ENCODE data around the gene TCF4.
A peak's percentile ranks its signal among the peaks of the same experiment; 100 is the strongest.

The TCF4 gene

DNA sequence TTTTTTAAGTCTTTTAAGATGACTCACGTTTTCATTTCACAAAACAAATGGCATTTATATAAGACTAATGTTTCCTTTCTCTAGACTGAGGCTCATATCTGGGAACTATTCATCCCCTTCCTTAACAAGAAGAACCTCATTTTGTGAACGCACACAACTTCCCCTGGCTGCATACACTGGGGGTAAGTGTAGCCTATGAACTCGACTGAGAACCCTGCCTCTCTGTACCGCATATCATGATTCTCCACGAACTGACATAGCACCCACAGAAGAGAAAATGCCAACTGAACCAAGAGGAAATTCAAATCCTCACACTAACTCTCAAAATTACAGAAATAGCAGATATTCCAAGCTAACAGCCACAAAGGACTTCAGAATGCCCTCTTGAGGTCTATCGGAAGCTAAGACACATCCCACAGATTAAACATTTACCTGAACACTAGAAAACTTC lies 236.7 kb downstream of the TCF4 start:
- DNase-seq (ENCODE audit: low read depth, low spot score) = peak; percentile 39

DNA sequence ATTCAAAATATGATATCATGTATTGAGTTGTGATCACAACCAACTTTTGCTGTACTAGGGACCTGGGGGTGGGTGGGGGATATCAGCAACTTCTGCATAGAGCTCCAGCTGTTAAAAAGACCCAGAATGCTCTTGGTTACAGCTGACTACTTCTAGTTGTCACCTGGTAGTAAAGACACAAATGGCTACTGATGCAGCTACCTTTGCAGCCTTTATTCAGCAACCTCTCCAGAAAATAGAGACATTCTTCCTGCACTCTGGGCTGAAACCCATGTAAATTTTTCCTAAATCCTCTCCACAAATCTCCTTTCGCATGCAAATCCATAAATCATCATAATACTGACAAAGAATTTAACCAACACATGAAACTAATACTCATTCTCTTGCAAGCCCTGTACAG lies 238.3 kb downstream of the TCF4 start:
- DNase-seq (ENCODE audit: low read depth, low spot score) = no peak

DNA sequence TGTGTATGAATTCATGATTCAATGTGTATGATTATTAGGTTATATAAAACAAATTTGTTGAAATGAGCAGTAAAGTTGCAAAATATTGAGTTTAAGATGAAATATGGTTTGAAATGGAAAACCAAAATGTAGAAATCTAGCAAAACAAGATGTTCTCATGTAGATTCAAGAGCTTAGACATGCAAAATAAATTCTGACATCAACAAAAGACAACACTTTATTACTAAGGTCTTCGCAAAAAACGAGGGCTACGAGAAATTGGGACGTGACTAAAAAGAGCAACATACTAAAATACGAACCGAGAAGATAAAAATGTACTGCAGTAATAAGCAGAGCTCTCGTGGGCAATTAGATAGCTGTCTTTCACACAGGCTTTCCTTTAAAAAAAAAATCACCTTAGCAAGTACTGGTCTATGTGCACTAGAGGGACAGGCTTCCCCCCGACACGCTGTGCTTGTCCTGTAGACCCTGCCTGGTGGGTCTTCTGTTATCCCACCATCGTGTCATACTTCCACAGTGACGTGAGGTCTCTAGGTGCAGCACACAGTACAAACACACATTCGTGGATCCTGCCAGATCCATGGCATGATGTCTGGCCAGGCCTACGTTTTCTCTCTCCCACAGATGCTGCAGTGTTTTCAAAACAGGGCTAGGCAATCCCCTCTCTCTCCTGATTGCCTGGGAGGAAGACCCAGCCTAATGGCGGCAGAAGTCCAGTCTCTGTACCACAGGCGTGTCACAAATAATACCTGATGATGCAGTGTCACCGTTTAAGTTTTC lies 240.8 kb downstream of the TCF4 start:
- no peak for DNase-seq (ENCODE audit: low read depth, low spot score)

DNA sequence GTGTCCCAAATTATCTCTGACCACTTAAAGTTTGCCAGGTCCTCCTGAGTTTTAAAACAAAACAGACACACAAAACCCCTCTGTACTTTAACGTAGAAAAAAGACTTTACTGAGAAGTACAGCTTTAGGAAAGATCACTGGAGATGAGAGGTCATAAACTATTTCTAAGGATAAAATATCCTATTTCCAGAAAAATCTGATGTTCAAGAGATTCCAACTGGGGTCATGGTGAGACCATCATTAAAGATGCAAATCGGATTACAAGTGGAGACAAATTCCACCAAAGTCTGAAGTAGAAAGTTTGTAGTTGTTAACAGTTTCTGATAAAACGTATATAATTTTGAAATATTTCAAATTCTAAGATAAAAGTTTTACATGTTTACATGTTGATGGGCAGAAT lies 241.6 kb downstream of the TCF4 start:
- DNase-seq (ENCODE audit: low read depth, low spot score) = no peak

DNA sequence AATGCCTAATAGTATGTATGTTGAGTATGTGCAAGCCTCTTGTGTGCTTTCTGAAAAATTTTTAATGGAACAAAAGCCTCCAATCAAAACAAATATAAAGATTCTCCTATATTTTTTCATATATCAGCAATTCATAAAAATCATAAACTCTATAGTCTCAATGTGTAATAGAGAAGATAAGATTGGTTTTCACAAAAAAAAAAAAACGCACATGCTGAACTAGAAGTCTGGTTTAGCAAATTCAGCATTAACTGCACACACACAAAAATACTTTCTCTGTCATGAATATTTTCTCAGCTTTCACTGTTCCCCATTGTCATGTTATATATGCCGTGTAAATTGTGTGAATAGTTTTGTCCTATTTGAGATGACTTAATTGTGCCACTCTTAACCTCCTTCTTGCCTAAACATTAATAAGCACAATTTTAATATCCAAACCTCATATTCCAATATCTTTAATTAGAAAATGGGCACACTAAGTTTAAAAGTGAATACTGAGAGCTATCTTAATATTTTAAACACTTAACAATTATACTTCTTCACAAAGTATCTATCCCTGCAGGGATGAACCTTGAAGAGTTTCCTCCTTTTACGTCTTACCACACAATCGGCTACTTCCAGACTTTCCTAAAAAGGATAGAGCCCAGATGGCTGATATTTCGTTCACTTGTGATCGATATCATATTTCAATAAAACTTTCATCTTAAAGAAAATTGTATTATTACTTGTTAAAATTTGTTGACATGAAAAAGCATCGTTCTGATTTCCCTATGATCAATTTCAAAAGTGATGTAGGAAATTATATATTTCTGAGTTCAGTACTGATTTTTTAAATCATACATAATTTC lies 242.7 kb downstream of the TCF4 start:
- DNase-seq (ENCODE audit: low read depth, low spot score) = no peak

DNA sequence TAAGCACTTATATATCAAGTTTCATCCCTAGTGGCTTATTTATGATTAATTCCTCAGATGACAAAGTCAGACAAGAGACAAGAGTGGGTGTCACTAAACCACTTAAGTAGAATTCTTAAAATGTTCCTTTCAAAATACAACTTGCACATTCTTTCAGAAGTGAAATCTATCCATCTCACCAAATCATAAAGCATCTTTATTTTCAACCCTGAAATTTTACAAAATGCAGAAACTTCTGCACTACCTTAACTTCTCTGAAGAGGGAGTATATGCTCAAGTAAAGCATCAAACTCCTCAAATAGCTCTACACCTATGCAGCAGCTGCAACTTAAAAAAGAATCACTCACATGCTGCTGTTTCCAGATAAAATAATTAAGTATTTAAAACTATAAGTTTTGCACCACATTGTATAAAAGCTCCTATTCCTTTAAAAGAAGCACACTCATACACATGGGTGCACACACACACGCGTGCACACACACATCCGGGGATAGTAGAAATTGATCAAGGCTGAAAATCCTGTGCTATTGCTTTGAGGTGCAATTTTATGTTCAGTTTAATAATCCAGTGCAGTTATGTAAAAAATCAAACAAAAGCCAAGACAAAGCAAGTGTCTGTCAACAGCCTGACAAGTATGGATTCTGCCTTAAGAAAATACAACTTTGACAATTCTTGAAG lies 244.5 kb downstream of the TCF4 start:
- peak; percentile 49 for DNase-seq (ENCODE audit: low read depth, low spot score)

DNA sequence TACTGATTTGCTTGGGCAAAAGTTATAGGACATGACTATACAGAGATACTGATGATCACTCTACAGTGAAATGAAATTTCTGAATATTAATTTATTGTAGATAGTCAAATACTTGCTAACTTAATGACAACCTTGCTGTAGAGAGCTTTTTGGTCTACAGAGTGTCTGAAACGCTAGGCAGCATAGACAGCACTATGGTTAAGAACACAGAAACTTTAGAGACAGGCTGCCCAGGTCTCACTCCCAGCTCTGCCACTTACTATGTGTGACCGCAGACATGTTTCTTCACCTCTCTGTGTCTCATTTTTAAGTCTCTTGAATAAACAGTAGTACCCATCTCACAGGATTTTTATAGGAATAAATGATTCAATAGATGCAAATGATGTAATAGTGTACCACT lies 247.0 kb downstream of the TCF4 start:
- DNase-seq (ENCODE audit: low read depth, low spot score) = no peak

DNA sequence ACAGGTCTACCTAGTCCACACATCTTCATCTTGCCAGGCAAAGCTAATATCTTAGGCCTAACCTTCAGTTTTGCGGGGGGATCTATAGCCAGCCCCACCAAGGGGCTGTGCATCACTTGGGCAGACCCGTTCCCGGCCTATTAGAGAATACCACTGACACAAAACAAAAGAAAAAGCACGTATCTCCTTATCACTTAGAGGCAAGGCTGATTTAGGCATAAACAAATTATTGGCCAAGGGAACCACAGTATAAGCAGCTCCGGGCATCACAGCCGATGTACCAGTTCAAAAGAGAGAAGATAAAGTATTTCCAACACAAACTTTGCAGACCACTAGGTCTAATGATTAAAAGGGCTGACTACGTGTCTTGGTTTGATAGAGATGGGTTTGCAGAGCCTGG lies 248.0 kb downstream of the TCF4 start:
- DNase-seq (ENCODE audit: low read depth, low spot score) = no peak

DNA sequence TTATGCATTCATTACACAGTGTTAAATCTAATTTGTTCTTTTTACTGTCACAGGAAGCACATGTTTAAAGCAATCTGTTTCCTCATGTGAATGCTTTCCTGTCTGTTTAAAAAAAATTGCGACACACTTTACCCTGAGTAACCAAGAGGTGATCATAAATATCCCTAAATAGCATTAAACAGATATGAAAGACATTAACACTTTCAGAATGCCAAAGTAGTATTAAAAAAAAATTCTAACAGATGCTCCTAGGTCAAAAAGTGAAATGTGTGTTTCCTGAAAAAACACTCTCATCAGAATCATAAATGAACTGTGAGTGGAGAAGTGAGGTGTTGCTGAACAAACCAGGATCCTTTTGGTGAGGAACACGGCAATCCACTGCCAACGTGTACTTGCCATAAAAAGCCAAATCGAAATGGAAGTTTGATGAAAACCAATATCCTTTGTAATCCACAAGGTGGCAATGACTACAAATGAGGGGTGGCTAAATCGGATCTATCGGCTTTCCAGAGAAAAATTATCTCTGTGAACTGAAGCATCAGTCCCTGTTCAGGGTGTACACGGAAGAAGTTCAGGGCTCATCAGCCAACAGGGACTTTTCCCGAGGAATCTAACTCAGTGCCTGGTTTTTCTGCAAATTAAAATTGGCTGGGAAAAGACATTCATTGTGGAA lies 248.9 kb downstream of the TCF4 start:
- no peak for DNase-seq (ENCODE audit: low read depth, low spot score)

DNA sequence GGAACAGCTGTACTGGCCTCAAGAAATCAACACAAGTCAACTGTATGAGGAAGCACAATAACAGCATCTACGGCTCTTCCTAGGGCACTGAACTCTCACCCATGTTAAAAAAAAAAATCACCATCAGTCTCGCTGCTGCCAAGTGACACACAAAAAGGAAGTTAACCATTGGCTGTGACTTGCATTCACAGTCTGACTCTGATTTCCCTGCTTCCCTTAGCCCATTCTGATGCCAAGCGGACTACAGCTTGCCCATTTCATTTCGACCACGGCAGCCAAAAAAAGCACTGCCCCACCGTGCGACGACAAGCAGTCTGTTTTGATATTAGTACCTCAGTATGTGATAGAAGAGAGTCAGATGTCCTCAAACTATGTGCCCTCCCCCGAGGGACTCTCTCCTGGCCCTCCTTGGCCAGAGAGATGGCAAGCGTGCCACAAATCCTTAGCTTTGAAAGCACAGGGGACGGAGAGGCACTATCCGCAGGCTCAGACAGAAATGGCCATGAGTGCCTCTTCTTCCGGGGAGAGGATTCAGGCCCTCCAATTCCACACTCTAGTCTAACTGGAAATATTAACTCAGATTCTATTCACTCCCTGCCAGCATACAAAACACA lies 250.0 kb downstream of the TCF4 start:
- peak; percentile 58 for DNase-seq (ENCODE audit: low read depth, low spot score)

DNA sequence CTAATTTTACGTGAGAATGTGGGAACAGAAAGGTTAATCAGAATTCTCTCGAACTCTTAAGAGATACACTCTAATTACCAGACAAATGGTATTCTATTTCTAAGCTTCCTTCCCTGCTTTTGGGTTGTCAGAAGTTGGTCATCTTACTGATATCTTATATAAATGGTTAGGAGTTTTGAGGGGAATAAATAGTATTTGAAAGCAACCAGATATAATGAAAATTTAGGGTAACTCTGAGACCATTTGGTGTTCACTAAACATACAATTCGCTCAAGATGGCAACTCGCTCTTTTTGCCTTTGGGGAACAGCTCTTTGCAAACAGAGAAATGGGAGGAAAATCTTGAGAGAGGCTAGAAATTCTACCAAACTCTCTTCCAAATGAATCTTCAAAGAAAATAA lies 250.9 kb downstream of the TCF4 start:
- no peak for DNase-seq (ENCODE audit: low read depth, low spot score)

DNA sequence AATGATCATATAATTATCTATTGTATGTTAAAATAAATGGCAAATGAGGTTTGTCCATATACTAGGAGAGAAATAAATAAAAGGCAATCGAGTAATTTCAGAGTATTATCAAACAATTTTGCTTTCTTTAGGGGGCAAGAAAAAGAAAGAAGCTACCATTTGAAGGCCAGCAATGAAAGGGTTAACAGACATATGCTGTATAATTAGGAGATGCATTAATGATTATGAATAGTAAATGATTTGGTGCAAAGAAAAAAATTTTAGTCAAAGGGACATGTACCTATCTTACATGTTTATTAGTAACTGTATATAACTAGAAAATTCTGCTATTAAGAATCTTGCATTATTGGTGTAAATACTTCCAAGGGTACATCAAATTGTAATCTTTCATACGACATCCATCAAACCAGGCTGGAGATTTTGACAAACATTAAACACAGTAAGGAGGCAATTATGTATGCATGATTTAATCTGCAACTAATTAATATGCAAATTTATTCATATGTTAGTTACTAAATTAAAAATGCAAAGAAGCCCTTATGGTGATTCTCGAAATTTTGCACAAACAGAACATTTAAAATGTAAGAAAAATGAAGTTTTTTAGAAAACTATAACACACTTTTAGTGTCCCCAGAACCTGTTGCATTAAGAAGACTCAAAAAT lies 251.4 kb downstream of the TCF4 start:
- DNase-seq (ENCODE audit: low read depth, low spot score) = no peak

DNA sequence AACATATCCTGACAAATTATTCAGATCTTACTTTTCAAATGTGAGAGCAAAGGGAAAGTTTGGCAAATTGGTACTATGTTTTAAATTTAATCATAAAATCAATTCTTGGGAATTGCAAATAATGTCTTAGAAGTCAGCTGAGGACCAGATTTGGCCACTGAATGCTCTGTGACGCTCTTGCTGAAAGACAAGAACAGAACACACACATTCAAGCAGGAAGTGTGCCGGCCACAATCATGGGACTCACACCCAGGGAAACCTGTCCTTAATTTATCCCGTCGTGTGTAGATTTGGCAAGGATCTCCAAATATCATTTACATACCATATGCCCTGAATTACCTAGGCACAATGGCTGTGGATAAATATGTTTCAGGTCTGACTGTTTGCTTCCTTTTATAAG lies 253.1 kb downstream of the TCF4 start:
- DNase-seq (ENCODE audit: low read depth, low spot score) = no peak

DNA sequence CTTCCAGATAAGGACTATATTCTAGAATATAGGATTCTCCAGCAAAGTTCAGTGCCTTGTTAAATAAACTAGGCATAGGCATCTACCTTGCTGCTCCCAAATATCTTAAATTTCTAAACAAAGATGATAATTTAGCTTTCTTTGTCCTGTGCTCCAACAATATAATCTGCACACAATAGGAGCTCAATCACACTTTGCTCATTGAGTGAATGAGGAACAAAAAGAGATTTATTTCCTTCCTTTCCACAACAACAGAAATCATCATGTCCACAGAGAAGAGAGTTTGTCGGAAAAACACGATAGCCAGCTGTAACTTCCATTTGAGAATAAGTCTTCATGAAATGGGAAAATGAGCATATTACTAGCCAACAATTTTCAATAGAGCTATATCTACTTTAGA lies 256.7 kb downstream of the TCF4 start:
- no peak for DNase-seq (ENCODE audit: low read depth, low spot score)

DNA sequence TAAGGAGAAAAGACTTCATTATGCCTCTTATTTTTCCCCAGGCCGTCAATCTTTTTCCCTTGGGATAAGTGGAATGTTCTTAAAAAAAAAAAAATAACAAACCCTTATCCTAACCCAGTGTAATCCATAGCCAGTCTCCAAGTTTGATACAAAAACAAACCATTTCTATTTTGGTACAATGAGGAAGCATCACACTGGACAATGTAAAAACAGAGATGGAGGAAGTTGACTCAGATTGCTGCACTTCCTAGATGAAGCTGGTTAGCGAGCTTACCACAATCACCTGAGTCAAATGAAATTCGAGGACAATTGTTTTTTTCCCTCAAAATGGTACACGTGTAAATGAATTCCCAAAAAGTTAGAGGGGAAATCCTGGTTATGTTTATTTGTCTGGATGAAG lies 259.7 kb downstream of the TCF4 start:
- no peak for DNase-seq (ENCODE audit: low read depth, low spot score)

DNA sequence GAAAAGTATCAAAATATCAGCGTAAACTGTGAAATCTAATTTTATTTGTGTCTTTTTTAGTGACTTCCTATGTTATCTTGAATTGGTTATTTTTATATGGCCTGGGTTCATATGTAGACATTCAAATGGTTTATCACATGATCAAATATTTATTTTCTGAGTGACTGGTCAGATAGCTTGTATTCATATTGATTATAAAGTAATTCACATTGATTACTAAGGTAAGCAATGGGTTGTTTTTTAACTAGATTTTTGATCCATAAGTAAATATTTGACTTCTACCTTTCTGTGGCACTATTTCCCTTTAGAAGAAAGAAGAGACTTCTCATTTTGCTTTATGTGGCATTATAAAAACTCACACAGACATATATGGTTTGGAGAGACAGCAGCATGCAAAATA lies 260.5 kb downstream of the TCF4 start:
- no peak for DNase-seq (ENCODE audit: low read depth, low spot score)

DNA sequence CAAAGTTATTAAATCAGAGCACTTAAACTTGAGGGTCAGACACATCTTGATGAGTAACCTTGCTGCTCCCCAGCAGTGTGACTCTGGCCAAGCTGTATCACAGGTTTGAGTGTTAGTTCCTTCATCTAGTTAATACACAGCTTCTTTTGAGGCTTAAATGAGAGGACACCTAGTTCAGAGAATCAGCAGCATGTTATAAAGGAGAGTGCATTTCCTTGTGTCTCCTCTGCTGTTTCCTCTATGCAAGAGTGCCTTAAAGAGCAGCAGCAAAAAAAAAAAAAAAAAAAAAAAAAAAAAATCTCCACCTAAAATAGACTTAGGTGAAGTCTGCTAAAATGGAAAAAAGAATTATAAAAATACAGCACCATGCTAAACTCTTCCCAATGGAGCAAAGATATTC lies 261.9 kb downstream of the TCF4 start:
- no peak for DNase-seq (ENCODE audit: low read depth, low spot score)

DNA sequence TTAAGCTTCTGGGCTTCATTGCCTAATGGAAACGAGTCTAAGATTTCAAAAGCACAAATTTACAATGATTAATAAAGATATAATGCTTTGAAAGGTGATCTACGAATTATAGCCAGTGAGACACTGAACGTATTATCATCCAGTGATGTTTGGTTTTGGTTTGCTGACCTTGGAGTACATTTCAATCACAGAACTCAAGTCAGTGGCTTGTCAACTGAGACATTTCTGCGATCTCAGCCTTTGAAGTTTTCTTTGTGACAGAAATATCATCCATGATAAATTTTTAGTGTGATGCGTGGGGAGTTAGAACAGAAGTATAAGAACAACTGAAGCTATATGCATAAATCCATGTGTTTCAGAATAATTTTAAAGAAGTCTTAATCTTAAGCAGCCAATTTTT lies 263.8 kb downstream of the TCF4 start:
- DNase-seq (ENCODE audit: low read depth, low spot score) = no peak

DNA sequence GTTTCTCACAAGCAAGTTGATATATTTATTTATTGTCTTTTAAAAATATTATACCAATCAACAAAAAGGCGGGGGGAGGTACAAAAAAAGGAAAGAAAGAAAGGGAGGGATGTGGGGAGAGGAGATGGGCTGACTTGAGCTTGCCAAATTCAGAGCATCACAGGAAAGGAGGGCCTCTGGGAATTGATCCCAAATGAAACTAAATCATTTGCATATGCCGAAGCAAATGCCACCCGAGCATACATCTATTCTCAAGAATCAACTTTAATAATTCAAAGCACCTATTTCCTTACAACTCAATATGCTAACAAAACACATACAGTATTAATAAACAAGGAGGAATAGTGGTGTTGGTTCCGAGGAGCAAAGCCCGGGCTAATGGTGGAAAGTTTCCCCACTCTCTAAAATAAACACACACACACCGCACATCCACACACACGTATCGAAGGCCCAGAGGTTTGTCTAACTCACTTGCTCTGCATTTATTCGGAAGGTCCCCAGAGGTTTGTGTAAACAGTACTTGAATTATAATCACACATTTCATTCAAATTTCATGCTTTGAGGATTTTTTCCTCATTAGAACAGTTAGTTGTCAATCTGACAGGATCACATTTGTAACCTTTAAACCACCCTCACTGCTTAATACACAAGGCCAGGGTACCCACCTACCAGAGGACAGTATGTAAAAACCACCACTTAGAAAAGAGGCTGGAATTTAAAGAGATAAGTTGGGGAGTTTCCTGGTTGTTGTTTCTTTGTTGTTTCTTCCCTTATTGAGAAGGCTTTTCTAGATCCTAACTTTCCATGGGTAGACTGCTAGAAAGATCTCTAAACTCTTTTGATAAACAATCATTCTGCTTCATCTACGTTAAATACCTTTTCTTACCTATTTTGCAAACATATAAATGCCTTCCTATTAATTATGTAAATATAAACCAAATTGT lies 264.7 kb downstream of the TCF4 start:
- DNase-seq (ENCODE audit: low read depth, low spot score) = peak; percentile 45

Measured in astrocyte of the hippocampus (primary cell).